ENCODE data around the gene BCL11B. TPM values are rescaled to one million over a fixed set of nuclear protein-coding genes. Genes with fewer than 3 reads are reported as not detected.

The BCL11B gene
- total RNA-seq, 1 donor from 2014 or later = 0.07 TPM

DNA sequence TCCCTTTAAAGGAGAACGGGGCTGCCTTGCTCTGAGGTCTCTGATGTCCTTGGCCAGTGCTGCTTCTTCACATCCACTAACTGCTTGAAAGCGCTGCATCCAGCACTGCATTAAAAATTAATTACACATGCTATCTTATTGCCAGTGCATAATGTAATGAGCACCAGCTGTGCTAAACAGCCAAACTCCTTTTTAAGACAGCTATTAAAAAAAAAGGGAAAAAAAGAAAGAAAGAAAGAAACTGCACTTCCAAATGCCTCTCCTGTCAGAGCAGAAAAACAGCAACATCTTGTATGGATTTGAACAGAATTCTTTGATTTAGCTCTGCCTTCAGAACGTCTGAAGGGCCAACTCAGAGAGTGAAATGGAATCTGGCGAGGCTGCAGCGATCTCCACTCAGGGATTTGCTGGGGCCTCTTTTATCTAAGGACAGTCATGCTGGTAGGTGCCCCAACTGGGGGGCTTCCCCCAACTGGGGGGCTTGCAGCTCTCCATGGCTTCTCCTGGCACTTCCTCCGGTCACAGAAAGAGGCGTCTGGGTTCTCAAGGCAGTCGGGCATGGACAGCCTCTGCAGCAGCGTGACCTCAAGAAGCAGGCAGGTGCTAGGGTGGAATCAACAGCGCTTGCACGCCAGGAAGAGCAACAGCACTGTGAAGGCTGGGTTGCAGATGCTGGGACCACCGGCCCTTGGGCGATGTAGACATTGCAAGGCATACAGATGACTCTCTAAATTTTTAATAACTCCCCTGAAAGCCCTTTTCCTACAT, 46.4 kb downstream of the BCL11B start:
- no peak for DNase-seq (ENCODE audit: low read depth, low spot score)

DNA sequence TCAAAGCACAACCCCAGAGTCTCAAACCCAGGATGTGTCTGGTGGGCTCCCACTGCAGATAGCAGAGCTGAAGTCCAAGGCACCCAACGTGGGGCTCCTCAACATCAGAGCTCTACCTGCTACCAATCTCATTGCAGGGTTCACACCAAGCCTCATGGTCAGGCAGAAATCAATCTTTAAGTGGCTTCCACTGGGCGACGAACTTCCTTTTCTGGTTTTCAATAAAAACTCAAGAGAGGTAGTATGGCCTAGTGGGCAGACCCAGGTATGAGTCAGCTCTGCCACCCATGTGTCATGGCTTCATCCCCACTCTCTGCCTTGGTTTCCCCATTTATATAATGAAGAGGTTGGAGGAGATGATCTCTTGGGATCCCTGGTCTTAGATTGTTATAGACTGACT, 47.0 kb downstream of the BCL11B start:
- no peak for DNase-seq (ENCODE audit: low read depth, low spot score)

DNA sequence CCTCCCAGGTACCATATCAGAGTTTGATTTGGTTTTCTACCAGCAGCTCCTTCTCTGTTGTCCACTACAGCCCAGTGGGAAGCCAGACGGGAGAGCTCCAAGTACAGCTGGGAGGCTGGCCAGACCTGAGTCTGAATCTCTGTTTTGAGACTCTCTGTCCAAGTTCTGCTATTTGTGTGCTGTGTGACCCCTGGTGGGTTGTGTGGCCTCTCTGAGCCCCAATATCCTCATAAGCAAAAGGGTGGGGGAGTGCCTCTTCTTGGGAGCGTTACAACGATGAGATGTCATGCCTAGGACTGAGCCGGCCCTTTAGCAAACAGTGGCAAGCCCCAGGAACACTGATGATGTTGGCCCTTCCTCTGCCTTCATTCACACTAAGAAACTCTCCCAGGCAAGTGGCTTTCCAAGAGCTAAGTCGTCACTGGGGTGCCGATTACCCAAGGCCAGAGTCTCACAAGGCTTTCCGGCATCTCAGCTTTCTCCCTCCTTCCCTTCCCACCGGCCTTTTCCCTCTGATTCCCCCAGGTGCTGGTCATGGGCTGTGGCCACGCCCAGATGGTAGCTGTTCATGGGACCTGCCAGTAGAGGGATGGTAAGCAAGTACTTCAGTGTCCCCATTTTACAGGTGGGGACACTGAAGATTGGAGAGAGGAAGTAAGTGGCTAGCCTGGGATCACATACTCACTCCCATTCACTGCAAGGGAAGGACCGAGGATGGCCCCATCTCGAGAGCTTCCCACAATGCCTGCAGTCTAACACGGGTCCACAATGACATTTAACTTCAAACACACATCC, 47.7 kb downstream of the BCL11B start:
- DNase-seq (ENCODE audit: low read depth, low spot score) = no peak

- no peak for DNase-seq (ENCODE audit: low read depth, low spot score)
These were observed 50.6 kb downstream of the BCL11B start for GRCh38 chr14:99221445-99221844.

GRCh38 chr14:99217066-99217955, 54.7 kb downstream of the BCL11B start:
- no peak for DNase-seq (ENCODE audit: low read depth, low spot score)

DNA sequence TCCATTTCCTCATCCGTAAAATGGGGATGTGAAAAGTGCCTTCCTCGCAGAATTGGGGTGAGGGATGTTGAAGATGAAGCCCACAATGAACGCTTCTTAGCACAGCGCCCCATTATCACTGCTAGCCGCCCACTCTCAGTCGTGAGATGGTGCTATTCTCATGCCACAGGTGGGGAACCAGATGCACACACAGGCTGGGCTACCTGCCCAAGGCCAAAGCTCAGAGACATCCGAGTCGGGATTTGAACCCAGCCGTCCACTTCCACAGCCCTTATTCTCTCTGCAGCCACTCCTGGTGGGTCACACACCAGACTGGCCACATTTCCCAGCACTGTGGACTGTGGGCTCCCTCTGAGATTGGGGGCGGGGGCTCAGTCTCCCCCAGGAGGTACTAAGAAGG, 55.8 kb downstream of the BCL11B start:
- no peak for DNase-seq (ENCODE audit: low read depth, low spot score)

DNA sequence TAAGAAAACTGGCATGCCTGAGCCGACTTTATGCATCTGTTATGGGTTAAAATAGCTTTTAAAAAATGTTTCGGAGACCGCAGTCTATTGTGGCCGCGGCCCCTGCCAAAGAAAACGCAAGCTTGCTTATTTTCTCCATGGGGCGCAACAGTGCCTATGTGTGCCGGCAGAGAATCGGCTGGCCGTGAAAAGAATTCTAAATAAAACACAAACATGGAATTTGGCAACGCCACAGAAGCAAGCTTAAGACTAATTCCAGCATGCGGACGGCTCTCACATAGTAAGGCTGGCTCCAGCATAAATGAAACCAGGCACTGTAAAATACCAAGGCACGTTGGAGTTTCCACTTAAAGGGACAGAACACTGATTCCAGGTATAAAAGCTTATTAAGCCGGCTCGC, 56.7 kb downstream of the BCL11B start:
- DNase-seq (ENCODE audit: low read depth, low spot score) = no peak

GRCh38 chr14:99214701-99215100, 57.3 kb downstream of the BCL11B start:
- DNase-seq (ENCODE audit: low read depth, low spot score) = no peak

- no peak for DNase-seq (ENCODE audit: low read depth, low spot score)
These were observed 58.4 kb downstream of the BCL11B start for GRCh38 chr14:99213527-99213971.

DNA sequence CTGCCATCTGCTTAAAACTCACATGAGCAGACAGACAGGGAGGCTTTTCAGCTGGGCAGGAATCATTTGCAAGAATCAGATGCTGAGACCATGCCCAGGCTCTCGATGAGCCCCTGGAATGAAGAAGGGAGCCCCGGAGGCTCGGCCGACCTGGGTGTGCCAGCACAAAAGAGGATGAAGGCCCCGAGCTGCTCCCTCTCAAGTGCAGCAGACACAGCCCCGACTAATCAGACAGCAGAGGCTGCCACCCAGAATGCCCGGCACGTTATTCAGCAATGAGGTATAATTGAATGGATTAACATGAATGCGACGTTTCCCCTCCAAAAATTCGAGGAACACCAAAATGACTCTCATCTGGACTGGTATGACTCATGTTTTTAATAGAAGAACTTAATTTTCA, 58.9 kb downstream of the BCL11B start:
- no peak for DNase-seq (ENCODE audit: low read depth, low spot score)

DNA sequence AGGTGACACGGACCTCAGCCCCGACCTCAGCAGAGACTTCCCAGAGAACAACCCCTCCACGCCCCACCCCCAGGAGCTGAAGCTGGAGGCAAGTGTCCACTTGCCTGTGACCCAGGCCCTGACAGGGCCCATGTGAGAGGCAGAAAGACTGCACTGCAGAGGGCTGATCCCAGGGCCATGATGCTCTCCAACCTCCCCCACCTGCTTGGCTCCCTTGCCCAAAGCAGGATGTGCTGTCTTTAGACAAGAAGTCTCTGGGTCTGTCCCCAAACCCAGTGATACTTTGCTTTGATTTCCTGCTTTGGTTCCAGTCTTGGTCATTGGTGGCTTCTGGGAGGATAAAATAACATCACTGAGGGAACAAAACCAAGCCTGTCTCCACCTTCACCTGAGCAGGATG, 59.4 kb downstream of the BCL11B start:
- DNase-seq (ENCODE audit: low read depth, low spot score) = no peak

DNA sequence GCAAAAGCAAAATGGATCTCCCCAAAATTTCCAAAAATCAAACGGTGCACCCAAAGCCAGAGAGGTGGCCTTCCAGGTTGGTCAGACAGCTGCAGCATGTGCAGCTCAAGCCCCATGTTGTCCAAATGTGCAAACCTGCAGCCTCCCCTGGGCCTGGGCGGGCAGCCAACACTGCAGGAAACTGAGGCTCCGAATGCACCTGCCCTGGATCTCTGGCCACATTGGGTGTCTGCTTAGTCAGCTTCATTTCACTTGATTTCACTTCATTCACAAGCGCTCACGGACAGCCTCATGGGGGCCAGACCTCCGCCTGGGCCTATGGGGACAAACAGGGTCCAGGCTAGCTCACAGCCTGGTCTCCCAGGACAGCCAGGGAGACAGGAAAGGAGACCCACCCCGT, 59.8 kb downstream of the BCL11B start:
- DNase-seq (ENCODE audit: low read depth, low spot score) = no peak

GRCh38 chr14:99211410-99211809, 60.6 kb downstream of the BCL11B start:
- DNase-seq (ENCODE audit: low read depth, low spot score) = no peak

- no peak for DNase-seq (ENCODE audit: low read depth, low spot score)
These were observed 61.7 kb downstream of the BCL11B start for GRCh38 chr14:99210333-99210732.

DNA sequence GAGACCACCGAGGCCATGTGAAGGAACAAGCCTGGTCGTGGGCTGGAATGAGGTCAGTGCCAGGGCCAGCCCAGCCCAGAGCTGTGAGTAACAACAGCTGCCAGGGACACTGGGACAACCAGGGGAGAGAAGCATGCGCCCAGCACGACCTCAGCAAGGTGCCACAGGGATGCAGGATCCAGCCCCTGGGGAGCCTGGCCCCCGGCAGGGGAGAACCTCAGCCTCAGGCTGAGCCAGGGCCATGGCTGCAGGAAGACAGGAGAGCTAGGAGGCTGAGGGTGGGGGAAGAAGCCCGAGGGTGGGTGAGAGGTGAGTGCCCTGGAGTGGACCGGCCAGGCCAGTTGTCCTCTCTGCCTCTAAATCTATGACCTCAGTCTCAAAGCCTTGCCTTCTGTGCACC, 62.6 kb downstream of the BCL11B start:
- DNase-seq (ENCODE audit: low read depth, low spot score) = no peak

- DNase-seq (ENCODE audit: low read depth, low spot score) = no peak
These were observed 63.7 kb downstream of the BCL11B start for GRCh38 chr14:99208318-99208717.

- DNase-seq (ENCODE audit: low read depth, low spot score) = no peak
These were observed 64.5 kb downstream of the BCL11B start for GRCh38 chr14:99207456-99207855.

DNA sequence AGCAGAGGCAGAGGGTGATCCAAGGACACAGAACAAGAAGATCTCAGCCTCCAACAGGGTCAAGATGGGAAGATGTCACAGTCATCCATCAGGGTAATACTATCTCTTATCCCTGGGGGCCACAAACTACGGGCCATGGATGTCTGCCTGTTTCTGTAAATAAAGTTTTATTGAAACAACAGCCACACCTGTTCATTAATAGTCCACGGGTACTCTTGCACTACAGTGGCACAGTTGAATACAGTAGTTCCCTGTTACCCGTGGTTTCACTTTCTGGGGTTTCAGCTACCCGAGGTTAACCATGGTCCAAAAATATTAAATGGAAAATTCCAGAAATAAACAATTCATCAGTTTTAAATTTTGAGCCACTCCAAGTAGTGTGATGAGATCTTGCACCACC, 65.9 kb downstream of the BCL11B start:
- no peak for DNase-seq (ENCODE audit: low read depth, low spot score)

- no peak for DNase-seq (ENCODE audit: low read depth, low spot score)
These were observed 66.8 kb downstream of the BCL11B start for GRCh38 chr14:99205086-99205688.

DNA sequence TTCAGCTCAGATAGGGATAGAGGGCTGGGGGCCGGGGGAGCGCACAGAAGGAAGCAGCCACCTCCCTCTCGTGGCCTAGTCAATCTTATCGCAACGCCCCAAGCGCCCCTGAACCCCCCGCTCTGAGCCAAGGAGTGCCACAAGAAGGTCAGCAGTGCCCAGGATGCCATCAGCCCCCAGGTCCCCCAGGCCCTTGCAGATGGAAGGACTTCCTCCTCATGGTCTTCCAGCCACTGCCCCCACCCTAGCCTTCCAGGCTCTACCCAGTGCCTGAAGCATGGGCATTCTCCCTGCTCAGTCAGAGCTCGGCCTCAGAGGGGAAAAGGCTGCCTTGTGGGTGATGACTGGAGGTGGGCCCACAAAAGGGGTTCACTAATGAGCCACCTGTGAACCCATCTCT, 68.2 kb downstream of the BCL11B start:
- no peak for DNase-seq (ENCODE audit: low read depth, low spot score)

DNA sequence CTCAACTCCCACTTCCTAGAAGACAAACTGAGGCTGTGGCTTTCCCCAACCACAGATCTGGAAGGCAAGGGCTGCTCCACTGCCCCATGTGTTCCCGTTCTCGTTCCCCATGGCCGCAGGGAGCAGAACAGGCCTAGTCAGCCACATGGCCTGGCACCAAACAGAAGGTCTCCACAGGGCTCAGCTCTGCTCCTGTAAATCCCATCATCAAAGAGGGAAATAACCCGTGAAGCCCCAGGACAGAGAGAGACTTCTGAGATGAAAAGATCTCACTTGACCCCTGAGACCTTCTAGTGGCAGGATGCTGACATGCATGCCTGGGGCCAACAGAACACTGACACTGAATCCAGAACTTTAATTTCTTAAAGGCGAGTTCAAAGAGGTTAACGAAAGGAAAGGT, 68.9 kb downstream of the BCL11B start:
- DNase-seq (ENCODE audit: low read depth, low spot score) = no peak
